Measurements from ENCODE around the gene IGLL5.

IGLL5 gene

DNA sequence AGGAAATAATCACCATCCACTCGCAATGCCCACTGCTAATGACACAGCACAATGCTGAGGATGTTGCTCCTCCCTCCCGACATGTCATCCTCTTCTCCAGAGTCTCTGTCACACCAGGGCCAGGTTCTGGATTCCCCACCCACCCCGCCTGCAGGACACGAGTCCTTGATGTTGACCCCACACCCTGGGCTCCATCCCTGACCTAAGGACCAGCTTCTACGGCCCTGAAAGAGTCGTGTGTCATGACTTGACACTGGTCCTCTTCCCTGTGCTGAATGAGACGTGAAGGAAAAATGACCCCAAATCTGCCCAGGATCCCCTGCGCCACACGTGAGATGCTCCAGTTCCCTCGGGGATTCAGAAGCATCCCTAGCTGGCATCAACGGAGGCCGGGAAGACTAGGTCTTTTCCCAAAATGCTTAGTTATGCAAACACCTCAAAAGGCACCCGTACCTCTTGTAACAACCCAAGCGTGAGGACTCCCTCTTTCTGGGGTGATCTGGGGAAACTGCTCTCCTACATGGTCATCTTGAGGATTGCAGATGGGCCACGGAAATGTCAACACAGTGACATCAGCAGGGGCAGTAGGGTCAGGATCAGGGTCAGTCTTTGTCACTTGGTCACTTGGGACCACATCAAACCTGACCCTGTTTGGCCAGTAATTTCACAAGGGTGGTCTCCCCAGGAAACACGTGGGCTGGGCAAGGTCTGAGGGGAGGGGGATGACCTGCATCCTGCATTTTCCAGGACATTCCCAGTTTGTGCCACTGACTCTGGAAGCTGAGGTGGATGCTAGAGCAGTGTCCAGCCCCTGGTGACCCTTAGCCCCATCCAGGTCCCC is 42.0 kb downstream of the IGLL5 start:
- DNase-seq: no peak

DNA sequence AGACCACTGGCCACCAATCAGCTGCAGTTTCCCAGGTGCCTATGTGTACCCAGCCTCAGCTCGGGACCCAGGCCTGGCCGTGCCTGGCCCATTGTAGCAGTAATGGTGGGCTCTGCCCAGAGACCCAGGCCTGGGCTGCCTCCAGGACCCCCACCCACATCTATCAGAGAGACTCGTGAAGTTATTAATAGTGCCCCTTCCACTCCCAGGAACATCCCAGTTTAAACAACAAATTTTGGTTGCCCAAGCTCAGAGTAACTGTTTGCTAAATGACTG is 42.5 kb downstream of the IGLL5 start:
- no peak for DNase-seq

DNA sequence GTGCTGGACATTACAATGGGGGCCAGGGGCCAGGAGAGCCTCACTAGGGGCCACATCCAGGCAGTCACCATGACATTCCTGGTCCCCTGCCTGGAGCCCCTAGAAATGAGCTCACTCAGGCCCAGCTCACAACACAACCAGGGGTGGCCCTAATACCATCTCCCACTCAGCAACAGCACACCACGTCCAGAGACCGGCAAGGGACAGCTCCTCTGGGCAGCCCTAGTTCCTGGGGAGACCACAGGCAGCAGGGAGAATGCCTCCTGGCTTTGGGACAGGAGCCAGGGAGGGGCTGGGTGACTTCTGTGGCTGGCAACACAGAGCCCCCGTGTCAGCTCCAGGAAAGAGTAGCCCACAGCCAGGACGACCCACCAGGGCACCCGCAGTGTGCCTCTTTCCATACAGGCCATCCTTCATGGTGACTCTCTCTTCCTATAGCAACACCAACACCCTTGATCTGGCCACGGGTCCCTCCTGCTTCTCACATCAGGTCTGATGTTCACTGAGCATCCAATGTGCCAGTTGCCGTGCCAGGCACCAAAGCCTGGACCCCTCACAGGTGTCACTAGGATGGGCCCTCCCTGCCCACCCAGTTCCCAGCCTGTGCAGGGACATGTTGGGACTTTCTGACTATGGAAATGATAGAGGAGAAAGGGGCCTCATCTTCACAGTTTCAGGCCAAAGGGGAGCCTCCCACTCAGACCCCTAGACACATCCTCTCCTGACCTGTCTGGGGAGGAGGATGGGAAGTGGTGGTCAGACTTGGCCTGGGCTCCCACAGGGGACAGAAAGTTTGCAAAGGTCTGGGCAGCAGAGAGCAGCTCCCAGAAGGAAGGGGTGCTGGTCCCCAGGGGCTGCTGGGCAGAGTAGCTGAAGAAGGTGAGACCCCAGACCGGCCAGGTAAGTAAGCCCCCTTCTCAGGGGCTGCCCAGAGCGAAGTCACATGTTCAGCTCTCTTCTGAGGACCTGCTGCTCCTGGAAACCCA is 43.2 kb downstream of the IGLL5 start:
- DNase-seq: no peak

DNA sequence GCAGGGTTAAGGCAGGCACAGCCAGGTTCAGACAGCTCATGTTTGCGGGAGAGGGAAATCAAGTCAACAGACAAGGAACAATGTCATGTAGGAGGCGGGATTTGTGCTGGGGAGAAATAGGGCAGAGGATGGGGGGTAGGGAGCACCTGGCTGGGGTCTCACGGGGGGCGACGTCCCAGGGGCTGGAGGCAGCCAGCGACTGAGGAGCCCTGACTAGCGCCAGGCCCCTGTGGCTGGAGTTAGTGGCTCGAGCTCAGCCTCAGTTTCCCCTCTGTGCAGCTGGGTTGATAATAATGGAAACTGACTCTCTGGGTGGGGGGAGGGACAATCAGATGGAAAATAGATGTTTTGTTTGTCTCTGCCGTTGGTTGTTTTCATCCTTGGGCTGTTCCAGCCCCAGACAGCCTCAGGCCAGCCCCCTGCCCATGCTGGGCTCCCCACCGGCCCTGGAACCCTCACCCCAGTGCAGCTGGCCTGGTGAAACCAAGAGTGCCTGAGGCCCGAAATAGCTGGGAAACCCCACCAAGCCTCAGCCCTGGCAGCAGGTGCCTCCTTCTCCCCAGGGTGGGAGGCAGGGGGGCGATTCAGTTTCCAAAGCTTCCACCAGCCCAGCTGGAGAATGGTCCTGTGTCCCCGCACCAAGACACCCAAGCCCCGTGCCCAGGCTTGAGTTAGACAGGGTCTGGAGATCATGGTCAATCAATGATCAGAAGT is 44.1 kb downstream of the IGLL5 start:
- DNase-seq: no peak

DNA sequence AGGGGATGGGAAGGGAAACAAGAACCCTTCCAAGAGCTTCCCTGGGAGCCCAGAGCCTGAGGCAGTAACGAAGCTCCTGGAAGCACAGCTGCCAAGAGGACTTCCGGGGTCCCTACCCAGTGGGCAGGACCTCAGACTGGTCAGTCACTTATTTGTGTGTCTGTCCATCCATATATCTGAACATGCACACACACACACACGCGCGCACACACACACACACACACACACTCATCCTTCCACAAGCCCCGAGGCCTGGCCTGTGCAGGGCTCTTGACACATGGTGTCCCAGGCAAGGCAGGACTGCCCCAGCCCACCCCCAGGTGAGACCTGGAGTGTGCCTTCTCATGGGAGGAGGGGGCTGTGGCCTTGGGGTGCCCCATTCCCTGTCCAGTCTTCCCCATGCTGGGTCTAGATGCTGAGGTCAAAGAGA is 44.9 kb downstream of the IGLL5 start:
- no peak for DNase-seq

DNA sequence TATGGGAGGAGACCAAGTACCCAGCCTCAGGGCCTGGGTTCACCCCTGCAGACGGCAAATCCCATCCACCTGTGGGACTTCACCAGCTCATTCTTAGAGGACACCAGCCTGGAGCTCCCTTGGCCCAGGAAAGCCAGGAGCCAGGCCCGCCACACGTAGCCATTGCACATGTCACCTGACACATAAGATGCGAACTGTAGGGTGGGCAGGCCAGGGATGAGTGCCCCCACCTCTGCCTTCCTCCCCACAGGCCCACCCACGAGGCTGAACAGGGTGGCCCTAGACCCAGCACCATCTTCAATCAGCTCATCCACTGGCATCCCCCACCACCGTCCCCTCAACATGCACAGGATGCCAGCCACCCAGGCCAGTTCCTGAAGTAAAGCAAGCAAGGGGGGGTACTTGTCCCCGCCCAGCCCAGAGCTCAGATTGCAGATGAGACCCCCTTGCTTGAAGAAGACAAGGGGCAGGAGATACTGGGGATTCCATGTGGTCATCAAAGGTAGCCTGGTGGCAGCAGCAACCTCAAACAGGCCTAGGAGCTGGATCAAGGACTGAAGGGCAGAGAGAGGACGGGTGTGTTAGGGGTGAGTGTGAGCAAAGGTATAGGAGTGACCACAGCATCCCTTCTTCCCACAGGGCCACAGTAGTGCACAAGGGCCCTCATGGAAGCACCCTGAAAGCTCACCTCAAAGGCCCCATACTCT is 45.6 kb downstream of the IGLL5 start:
- no peak for DNase-seq

DNA sequence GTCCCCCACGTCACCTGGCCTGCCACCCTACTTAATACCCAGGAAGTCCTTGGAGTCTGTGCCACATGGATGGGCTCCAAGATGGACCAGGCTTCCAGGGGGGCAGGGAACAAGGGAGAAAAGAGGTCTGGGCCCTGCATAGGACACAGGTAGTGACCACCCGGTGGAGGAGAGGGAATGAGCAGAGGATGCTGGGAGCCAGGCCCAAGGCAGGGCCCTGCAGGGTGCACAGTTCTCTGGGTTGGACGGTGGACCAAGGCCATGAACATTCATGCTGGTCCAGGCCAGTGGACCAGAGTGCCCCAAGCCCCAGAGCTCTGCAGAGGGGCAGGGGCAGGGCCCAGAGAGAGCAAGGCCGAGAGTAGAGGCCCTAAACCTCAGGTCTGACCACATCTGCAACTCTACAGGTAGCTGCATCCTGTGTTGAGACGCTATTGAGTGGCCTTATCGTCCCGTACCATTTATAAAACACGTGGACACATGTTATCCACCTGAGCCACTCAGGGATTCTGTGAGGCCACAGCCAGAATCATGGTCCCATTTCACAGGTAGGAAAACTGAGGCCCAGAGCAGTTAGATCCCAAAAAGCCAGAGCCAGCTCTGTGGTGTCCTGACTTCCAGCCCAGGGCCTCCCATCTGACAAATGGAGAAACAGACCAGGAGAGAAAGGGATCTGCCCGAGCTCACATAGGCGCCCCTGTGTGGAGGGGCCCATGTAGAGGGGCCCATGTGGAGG is 46.4 kb downstream of the IGLL5 start:
- DNase-seq: no peak

DNA sequence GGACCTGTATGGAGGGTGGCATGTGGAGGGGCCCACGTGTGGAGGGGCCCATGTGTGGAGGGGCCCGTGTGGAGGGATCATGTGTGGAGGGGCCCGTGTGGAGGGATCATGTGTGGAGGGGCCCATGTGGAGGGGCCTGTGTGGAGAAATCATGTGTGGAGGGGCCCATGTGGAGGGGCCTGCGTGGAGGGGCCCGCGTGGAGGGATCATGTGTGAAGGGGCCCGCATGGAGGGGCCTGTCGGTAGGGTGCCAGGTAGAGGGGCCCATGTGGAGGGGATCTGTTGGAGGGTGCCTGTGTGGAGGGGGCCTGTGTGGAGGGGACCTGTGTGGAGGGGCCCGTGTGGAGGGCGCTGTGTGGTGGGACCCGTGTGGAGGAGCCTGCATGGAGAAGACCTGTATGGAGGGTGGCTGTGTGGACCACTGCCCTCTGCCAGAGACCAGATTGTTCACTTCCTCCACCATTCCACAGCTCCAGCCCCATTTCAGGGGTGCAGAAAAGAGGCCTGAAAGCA is 47.0 kb downstream of the IGLL5 start:
- DNase-seq: no peak

DNA sequence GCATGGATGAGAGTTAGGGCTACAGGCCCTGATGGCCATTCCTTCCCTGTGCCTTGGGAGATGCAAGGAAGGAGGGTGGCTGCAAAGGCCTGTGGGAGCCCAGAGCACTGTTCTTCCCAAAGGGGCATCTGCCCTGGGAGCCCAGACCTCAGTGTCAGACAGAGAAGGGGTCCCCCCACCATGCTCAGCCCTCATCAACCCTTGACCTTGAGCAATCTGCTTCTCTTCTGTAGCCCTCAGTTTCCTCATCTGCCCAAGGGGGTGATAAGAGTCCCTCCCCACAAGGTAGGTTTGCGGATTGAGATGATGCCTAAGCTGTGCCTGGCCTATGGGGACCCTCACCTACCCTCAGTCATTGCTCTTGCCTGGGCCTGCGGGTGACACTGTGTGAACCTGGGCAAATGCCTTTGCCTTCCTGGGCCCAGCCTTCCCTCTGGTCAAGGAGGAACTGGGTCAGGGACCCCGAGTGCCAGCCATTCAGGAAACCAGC is 47.5 kb downstream of the IGLL5 start:
- DNase-seq: no peak

DNA sequence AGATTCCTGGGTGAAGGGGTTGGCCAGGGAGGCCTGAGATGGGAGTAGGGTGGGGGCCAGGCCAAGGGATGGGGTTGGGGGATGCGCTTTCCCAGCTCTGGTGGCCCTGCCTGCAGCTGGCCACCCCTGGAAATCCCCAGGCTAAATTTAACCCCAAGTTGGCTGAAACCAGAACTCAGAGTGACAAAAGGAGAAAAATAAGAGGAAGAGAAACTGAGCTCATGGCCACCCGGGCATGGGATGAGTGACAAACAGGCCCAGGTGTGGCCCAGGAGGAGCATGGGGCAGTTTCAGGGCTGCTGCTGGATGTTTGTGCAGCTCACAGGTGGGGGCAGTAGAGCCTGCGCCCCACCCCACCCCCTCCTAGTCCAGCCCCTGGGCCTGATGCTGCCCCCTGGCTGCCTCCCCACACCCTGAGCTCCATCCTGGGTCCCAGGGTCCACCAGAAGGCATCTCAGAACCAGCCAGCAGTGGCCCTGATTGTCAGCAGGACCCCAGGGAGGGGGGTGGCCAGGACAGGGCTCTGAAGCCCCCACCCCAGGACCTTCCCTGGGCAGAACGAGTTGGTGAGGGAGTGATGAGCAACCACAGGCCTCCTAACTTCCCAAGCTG is 48.0 kb downstream of the IGLL5 start:
- no peak for DNase-seq

DNA sequence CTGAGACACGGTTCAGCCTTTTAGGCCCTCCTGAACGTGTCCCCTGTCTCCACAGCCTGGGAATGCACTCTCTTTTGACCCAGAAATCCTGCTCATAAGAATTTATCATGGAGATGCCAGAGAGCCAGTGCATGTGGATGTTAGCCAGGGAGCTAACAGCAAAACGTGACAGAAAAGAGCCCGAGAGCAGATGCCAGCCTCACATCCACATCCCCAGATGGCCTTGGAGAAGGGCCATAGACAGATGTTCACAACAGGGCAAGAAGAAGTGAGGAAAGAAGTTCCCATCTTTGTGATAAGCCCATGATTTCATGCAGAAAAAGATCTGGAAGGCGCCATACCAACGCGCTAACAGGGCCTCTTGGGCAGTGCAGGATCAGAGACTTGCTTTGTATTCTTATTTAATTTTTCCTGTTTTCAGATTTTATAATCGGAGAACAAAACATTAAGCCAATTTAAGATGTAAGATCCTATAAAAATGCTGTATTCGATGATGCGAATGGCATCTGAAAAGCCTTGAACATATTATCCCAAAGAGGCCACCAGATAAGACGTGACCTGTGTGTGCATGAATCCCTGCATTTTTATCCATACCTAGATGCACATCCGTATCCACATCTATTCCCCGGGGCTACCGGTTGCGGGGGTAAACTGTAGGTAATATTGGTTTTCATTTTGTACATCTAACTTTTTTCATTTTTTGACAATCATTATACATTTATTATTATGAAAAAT is 48.7 kb downstream of the IGLL5 start:
- no peak for DNase-seq

DNA sequence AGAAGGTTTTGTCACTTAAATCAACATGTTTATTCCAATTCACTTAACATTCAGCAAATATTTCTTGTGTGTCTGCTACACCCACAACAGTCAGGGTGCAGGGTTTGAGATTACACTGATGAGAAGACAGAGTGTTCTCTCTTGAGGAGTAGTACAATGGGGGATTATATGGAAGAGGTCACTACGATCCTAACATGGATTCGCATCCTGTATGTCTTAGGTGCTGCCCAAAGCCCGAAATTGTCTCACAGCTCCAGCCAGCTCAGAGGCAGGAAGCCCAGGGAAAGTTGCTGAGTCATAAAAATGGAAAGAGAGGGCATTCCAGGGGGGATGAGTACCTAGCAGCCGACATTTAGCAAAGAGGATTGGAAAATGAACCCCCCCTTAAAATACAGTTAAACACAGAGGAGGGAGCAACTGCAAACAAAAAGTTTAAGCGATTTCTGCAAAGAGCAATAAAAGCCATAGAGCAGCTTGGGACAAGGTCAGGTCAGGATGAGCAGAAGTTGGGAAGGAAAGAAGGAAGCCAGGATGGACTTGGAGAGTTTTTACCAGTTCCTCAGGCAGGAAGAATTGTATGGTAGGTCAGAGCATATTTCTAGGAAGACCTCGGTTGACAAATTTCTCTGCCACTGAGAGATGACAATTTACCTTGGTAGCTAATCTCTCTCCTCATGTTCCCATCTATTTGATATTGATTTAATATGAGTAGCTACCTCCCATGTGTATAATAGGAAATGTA is 49.5 kb downstream of the IGLL5 start:
- no peak for DNase-seq

DNA sequence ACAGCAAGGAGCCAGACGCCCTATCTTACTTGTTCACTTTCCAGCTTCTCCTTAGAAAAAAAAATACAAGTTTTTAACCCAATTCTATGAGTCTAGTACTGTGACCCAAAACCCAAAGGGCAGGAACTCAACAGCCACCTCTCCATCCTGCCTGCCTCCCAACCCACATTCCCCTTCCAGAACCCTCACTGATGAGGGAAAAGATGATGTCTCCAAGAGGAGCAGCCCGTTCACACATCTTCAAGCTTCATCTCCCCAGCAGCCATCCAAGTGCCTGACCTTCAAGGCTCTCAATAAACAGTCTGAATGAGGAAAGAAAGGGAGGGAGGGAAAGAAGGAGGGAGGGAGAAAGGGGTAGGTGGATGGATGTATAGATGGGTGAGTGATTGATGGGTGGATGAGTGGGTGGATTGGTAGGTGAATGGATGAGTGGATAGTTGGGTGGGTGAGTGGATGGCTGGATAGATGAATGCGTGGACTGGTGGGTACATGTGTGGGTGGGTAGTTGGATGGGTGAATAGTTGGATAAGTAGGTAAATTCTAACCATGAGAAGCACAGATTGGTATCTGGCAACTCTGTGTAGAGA is 50.4 kb downstream of the IGLL5 start:
- DNase-seq: no peak

DNA sequence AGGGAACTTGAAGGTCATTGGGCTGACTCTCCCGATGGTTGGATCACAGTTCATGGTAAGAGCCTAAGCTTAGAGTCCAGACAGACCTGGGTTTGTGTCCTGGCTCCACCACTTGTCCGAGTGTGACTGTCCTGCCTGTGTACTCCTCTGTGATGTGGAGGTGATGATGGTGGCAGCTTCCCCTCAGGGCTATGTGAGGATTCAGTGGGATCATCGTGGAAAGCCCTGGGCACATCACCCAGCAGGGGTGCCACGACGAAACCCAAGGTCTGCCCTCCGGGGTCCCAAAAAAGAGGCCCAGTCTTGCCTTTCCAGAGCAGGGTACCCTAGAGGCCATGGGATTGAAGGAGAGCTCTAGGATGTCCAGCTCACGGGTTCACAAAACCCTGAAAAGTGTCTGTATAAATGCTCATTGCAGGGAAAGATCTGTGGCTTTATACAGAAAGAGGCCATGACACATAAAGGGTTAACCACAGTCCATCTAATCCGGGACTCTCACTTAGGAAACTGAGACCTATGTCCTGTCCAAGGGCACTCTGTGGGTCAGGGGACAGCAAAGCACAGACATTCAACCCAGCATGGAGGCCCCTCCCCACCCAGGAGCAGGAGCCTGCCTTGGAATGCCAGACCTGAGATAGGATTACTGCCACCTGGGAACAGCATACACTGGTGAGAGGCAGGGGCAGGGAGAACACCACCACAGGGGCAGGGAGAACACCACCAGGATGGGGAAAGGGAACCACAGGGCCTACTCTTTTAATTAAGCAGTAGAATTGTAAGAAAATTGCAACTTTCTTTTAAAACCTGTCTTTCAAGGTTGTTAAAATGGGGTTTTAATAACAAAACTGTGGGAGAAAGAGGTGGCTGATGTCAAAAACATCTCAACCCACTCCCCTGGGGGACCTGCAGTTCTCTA is 51.3 kb downstream of the IGLL5 start:
- DNase-seq: no peak

DNA sequence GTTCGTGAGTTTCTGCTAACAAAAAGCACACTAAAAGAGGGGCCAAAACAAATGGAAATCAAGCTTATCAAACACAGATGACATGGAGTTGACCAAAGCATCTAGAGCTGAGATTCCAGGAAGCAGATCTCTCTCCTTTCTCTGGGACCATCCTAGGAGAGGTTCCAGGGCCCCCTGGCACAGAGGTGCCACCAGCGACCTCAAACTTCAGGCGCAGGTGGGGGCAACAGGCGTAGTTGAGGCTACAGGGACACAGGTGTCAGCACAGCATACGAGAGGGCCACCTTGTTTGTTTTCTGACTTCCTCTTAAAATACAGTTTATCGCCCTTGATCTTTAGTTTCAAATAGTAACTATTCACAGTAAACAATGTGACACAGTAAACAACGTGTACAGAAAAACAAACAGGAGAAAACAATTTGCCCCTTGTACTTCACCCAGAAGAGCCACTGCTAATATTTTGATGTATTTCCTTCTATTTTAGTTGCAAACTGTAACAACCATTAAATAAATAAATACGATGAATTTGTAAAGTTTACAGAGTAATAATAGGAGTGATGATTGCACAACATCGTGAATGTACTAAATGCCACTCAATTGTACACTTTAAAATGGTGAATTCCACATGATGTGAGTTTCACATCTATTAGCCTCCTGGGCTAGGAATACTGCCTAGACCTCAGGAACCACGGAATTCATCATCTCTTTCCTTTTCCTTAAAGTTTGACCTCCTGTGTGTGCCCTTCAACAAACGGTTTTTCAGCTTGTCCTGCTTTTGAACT is 52.2 kb downstream of the IGLL5 start:
- DNase-seq: no peak

DNA sequence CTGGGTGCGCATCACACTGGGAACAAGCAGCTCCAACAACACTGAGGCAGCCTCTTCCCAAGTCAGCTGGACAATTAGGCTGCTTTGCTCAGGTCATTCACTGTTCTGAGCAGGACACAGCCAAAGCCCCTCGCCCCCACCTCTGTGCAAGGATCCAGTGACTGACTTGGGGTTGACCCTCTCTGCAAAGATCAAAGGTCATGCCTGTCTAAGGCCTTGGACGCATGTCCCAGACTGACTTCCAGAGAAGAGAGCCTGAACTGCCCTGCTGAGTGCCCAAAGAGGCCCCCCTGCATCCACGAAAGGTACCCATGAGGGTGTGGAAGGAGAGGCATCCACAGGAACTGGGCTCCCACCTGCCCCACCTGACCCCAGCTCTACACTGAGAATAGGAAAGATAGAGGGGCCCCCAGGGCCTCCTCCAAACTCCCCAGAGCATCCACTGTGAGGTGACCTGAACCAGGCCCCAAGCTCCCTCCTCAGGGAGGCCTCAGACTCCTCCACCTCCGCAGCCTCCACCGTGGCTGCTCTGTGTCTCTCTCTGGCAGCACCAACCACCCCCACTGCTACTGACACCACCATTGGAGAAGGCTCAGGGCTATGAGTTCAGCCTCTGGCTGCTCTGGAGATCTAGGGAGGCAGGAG is 53.5 kb downstream of the IGLL5 start:
- DNase-seq: no peak

All from OCI-M1 (cell line).